Peyer's patch (tissue), 4 donors: ENCODE measurements around the gene SPDYC. TPM values are rescaled to one million over a fixed set of nuclear protein-coding genes. Genes with fewer than 3 reads are reported as not detected.

Experiments
- DNase-seq, 3 donors: peaks; one replicate each; pipeline ENCODE4 v3.0.0-alpha.2; 2017 to 2019
- H3K27ac ChIP-seq, 4 donors: fragments of 200-600 bp; sonication (generic); one replicate each; pipeline ENCODE4 v1.5.1; 2016 to 2019
- H3K27me3 ChIP-seq, 2 donors: fragments of 200-600 bp; sonication (generic); one replicate each; pipeline ENCODE4 v1.5.1; 2019
- H3K36me3 ChIP-seq, 3 donors: fragments of 200-600 bp; sonication (generic); one replicate each; pipeline ENCODE4 v1.5.1; 2016 to 2019
- H3K4me1 ChIP-seq, 4 donors: fragments of 200-600 bp; sonication (generic); one replicate each; pipeline ENCODE4 v1.5.1; 2016 to 2019
- H3K4me3 ChIP-seq, 4 donors: fragments of 200-600 bp; sonication (generic); 1 replicate in 3 of 4; 2 replicates in 1 of 4; pipeline ENCODE4 v1.5.1; 2016 to 2019; ENCODE audit warnings: mild to moderate bottlenecking in 1 of 4
- H3K9me3 ChIP-seq, 4 donors: fragments of 200-600 bp; sonication (generic); one replicate each; pipeline ENCODE4 v1.5.1; 2016 to 2019; ENCODE audit warnings: mild to moderate bottlenecking in 1 of 4
- POLR2A ChIP-seq, 2 donors: fragments of 450-650 bp; IDR thresholded peaks; one replicate each; pipeline ENCODE4 v1.5.1; 2017; ENCODE audit warnings: antibody characterized with exemption in 2 of 2, mild to moderate bottlenecking in 2 of 2, moderate library complexity in 2 of 2
- total RNA-seq, 4 donors: library from RNA; depleted of rRNA; stranded (reverse); fragments of >200 nt; gene quantifications; one replicate each; pipeline ENCODE4 v1.1.0, GENCODE V29; 2016
- TF ChIP-seq, protein P1 (sequence below), 6 experiments: fragments of 450-650 bp in 4 of 6; fragments of 200-600 bp in 2 of 6; sonication (generic) in 1 of 6; IDR thresholded peaks; one replicate each; pipeline ENCODE4 v1.5.1; 2017 to 2019; ENCODE audit warnings: antibody characterized with exemption in 6 of 6, mild to moderate bottlenecking in 3 of 6, moderate library complexity in 1 of 6

The SPDYC gene
- total RNA-seq, 4 donors from 2014 or later, result not detected

DNA sequence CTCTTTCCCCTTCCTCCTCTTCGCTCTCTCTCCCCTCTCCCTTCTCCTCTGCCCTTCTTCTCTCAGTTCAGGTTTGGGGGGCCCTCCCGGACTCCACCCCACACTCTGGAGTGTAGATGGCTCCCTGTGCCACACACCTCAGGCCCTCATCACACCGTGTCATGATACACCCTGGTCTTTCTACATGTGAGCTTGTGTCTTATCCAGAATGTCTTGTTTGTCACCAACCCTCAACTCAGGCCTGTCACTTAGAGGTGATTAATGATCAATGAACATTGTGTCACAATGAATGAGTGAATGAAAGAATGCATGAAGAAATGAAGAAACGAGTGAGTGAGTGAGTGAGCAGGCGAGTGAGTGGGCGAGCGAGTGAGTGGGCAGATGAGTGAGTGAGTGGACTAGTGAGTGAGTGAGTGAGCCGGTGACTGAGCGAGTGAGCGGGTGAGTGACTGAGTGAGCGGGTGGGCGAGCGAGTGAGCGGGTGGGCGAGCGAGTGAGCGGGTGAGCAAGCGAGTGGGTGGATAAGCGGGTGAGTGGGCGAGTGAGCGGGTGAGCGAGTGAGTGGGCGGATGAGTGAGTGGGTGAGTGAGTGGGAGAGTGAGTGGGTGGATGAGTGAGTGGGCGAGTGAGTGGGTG lies 45.5 kb downstream of the SPDYC start:
- Histone ChIP-seq H3K27ac (no peak overlapping the region), H3K36me3 (peaks cover 0 to 16% (median 0%) of the 10 kb centered on the region in 3 donors), H3K4me1 (peaks cover 0 to 13% (median 6%) of the 10 kb centered on the region in 4 donors), H3K4me3 (no peak overlapping the region), H3K27me3 (no peaks in the 10 kb centered on the region), H3K9me3 (no peaks in the 10 kb centered on the region)
- no peak for TF ChIP-seq POLR2A (IDR thresholded peaks at IDR 0.05)
- TF ChIP-seq, protein P1, sequence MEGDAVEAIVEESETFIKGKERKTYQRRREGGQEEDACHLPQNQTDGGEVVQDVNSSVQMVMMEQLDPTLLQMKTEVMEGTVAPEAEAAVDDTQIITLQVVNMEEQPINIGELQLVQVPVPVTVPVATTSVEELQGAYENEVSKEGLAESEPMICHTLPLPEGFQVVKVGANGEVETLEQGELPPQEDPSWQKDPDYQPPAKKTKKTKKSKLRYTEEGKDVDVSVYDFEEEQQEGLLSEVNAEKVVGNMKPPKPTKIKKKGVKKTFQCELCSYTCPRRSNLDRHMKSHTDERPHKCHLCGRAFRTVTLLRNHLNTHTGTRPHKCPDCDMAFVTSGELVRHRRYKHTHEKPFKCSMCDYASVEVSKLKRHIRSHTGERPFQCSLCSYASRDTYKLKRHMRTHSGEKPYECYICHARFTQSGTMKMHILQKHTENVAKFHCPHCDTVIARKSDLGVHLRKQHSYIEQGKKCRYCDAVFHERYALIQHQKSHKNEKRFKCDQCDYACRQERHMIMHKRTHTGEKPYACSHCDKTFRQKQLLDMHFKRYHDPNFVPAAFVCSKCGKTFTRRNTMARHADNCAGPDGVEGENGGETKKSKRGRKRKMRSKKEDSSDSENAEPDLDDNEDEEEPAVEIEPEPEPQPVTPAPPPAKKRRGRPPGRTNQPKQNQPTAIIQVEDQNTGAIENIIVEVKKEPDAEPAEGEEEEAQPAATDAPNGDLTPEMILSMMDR (IDR thresholded peaks at IDR 0.05), result no peak
- no peak for DNase-seq

DNA sequence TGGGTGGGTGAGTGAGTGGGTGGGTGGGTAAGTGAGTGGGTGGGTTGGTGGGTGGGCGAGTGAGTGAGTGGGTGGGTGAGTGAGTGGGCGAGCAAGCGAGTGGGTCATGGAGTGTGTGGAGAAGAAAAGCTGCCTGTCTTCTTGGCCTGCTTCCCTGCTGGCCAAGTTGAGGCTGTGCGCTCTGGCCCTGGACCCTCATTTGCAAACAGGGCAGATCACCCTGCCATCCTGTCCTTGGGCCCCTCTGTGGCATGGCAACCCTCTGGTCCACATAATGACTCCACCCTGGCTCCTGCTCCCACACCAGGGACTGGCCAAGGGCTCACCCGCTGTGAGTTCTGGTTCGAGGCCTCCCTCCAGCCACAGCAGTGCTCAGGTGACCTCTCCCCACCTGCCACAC lies 46.8 kb downstream of the SPDYC start:
- Histone ChIP-seq H3K4me3 (no peak overlapping the region), H3K4me1 (peaks cover 0 to 12% (median 5%) of the 10 kb centered on the region in 4 donors)

GRCh38 chr11:65217441-65218423 lies 47.7 kb downstream of the SPDYC start:
- peak in 1 of 3 donors; percentile 38 for DNase-seq
- no peaks in the 10 kb centered on the region for H3K36me3 ChIP-seq
- TF ChIP-seq, protein P1 (IDR thresholded peaks at IDR 0.05), result no peak
- TF ChIP-seq POLR2A (IDR thresholded peaks at IDR 0.05), result no peak
- no peak overlapping the region for H3K4me3 ChIP-seq
- H3K4me1 ChIP-seq, result peaks cover 0 to 12% (median 5%) of the 10 kb centered on the region in 4 donors
- H3K27me3 ChIP-seq, result no peaks in the 10 kb centered on the region
- no peak overlapping the region for H3K27ac ChIP-seq
- no peaks in the 10 kb centered on the region for H3K9me3 ChIP-seq

More for the DNA sequence above, 46.8 kb downstream of the SPDYC start:
- DNase-seq, result no peak
- Histone ChIP-seq H3K27ac (no peak overlapping the region), H3K27me3 (no peaks in the 10 kb centered on the region), H3K9me3 (no peaks in the 10 kb centered on the region), H3K36me3 (peaks cover 0 to 4% (median 0%) of the 10 kb centered on the region in 3 donors)
- TF ChIP-seq, protein P1 (IDR thresholded peaks at IDR 0.05), result no peak
- TF ChIP-seq POLR2A (IDR thresholded peaks at IDR 0.05), result no peak

DNA sequence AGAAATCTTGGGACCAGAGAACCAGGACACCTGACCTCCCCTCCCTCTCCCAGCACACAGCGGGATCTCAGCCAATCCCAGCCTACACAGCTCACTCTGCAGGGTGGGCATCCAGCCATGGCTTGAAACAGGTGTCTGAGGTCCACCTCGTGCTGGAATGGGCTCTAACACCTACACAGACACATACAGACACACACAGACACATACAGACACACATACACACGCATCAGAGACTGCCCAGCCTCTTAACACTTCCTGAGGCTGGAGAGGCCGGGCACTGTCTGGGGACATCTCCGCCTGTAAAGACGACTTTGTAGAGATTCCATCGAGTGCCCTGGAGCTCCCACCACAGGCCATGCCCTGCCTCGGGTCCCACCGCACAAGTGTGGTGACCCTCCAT lies 48.4 kb downstream of the SPDYC start:
- H3K27ac ChIP-seq, result no peak overlapping the region
- H3K4me1 ChIP-seq, result peaks cover 0 to 9% (median 4%) of the 10 kb centered on the region in 4 donors
- no peaks in the 10 kb centered on the region for H3K9me3 ChIP-seq
- TF ChIP-seq, protein P1 (IDR thresholded peaks at IDR 0.05), result no peak
- TF ChIP-seq POLR2A (IDR thresholded peaks at IDR 0.05), result no peak
- no peaks in the 10 kb centered on the region for H3K27me3 ChIP-seq
- H3K4me3 ChIP-seq, result no peak overlapping the region
- no peaks in the 10 kb centered on the region for H3K36me3 ChIP-seq
- DNase-seq, result no peak

DNA sequence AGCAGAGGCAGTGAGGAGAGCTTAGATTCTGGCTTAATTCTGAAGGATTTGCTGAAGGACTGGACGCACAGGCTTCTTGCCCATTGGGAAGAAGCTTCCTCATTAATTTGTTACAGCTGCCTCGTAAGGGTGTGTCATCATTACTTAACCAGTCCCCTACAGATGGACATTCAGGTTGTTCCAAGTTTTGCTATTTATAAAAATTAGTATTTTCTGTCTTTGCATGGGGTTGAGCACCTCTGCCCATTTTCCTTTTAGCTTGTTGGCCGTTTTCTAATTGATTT lies 49.8 kb downstream of the SPDYC start:
- DNase-seq, result no peak
- H3K27ac ChIP-seq, result no peak overlapping the region
- no peak overlapping the region for H3K4me3 ChIP-seq
- H3K27me3 ChIP-seq, result no peaks in the 10 kb centered on the region
- TF ChIP-seq, protein P1 (IDR thresholded peaks at IDR 0.05), result no peak
- TF ChIP-seq POLR2A (IDR thresholded peaks at IDR 0.05), result no peak
- H3K4me1 ChIP-seq, result peaks cover 0 to 2% (median 0%) of the 10 kb centered on the region in 4 donors
- no peaks in the 10 kb centered on the region for H3K9me3 ChIP-seq
- no peaks in the 10 kb centered on the region for H3K36me3 ChIP-seq
